IMR-90 (cell line): ENCODE measurements around the gene PSME4. TPM values are rescaled to one million over a fixed set of nuclear protein-coding genes. Genes with fewer than 3 reads are reported as not detected.

ENCODE experiments used
- ATAC-seq: fragments of 200-7000 bp; cut with Tn5 transposase; 2 replicates; pipeline ENCODE4 v1.9.1; 2020; ENCODE audit warnings: low read depth, mild to moderate bottlenecking, moderate library complexity
- BruUV-seq: library from RNA; stranded (reverse); fragments of 400-500 nt; replicated peaks from 2 replicates; lab custom pipeline; 2021; lab: Mats Ljungman, UMichigan
- CTCF ChIA-PET: fragments of 300-600 bp; formaldehyde crosslinking; extraction: SDS; loops from one replicate; lab custom pipeline; 2021; ENCODE audit warnings: antibody characterized with exemption; lab: Yijun Ruan, JAX
- POLR2A ChIA-PET: fragments of 300-600 bp; sonication (Branson Sonifier 250); formaldehyde crosslinking; loops from one replicate; lab custom pipeline; 2022; ENCODE audit warnings: antibody characterized with exemption; ENCODE audit not compliant: unreplicated experiment; lab: Charles Lee
- DNase-seq: peaks from one replicate; pipeline ENCODE4 v3.0.0; 2013
- H2AFZ ChIP-seq: replicated peaks from 2 replicates; pipeline ENCODE3; 2013; ENCODE audit warnings: low read length, mild to moderate bottlenecking; ENCODE audit not compliant: poor library complexity
- H2AK5ac ChIP-seq: 2 replicates; pipeline ENCODE4 v1.6.1; 2013; ENCODE audit warnings: low read depth, low read length, inconsistent platforms
- H2AK9ac ChIP-seq: replicated peaks from 2 replicates; pipeline ENCODE3; 2013; ENCODE audit warnings: mild to moderate bottlenecking, low read depth, low read length, moderate library complexity; ENCODE audit not compliant: poor library complexity
- H2BK120ac ChIP-seq: 2 replicates; pipeline ENCODE4 v1.6.1; 2013; ENCODE audit warnings: low read depth, low read length, inconsistent platforms
- H2BK15ac ChIP-seq: 3 replicates; pipeline ENCODE4 v1.6.1; 2013; ENCODE audit warnings: low read depth, low read length, inconsistent platforms
- H2BK20ac ChIP-seq: 2 replicates; pipeline ENCODE4 v1.6.1; 2013; ENCODE audit warnings: low read depth, mild to moderate bottlenecking, inconsistent platforms, low read length, moderate library complexity
- H2BK5ac ChIP-seq: 2 replicates; pipeline ENCODE4 v1.6.1; 2013; ENCODE audit warnings: mild to moderate bottlenecking, low read depth, low read length, inconsistent platforms; ENCODE audit not compliant: poor library complexity, severe bottlenecking
- H3K14ac ChIP-seq: replicated peaks from 2 replicates; pipeline ENCODE4 v1.6.1; 2013; ENCODE audit warnings: low read depth, low read length, inconsistent platforms
- H3K18ac ChIP-seq: 2 replicates; pipeline ENCODE4 v1.6.1; 2013; ENCODE audit warnings: low read depth, low read length, control low read depth
- H3K23ac ChIP-seq: 2 replicates; pipeline ENCODE4 v1.6.1; 2013; ENCODE audit warnings: low read depth, low read length, inconsistent platforms
- H3K27ac ChIP-seq: 2 replicates; pipeline ENCODE4 v1.5.1; 2013; ENCODE audit warnings: mild to moderate bottlenecking, control low read depth, low read length; ENCODE audit not compliant: insufficient read depth
- H3K27me3 ChIP-seq: 2 replicates; pipeline ENCODE4 v1.6.1; 2013; ENCODE audit warnings: low read length; ENCODE audit not compliant: control insufficient read depth, insufficient read depth
- H3K36me3 ChIP-seq: 2 replicates; pipeline ENCODE4 v1.6.1; 2013; ENCODE audit warnings: low read length, mixed read lengths; ENCODE audit not compliant: control insufficient read depth, insufficient read depth
- H3K4ac ChIP-seq: 2 replicates; pipeline ENCODE4 v1.6.1; 2013; ENCODE audit warnings: low read depth, low read length, inconsistent platforms
- H3K4me1 ChIP-seq: 2 replicates; pipeline ENCODE4 v1.6.1; 2013; ENCODE audit warnings: low read length, mixed read lengths; ENCODE audit not compliant: control insufficient read depth, insufficient read depth
- H3K4me2 ChIP-seq: 2 replicates; pipeline ENCODE4 v1.6.1; 2013; ENCODE audit warnings: low read depth, mild to moderate bottlenecking, control low read depth, low read length, moderate library complexity
- H3K4me3 ChIP-seq: 2 replicates; pipeline ENCODE4 v1.5.1; 2013; ENCODE audit warnings: low read depth, mild to moderate bottlenecking, control low read depth, low read length, moderate library complexity; ENCODE audit not compliant: insufficient read depth
- H3K56ac ChIP-seq: 2 replicates; pipeline ENCODE4 v1.6.1; 2013; ENCODE audit warnings: low read length, inconsistent platforms; ENCODE audit not compliant: insufficient read depth; ENCODE audit errors: extremely low read depth
- H3K79me1 ChIP-seq, 2 experiments: 2 replicates each; pipeline ENCODE4 v1.6.1; 2013; ENCODE audit warnings: low read length in 2 of 2, inconsistent platforms in 1 of 2, low read depth in 1 of 2
- H3K9ac ChIP-seq: 2 replicates; pipeline ENCODE4 v1.6.1; 2013; ENCODE audit warnings: low read depth, low read length, control low read depth
- H3K9me1 ChIP-seq: 2 replicates; pipeline ENCODE4 v1.6.1; 2013; ENCODE audit warnings: low read length, inconsistent platforms; ENCODE audit not compliant: insufficient read depth
- H3K9me3 ChIP-seq: 2 replicates; pipeline ENCODE4 v1.6.1; 2013; ENCODE audit warnings: low read length; ENCODE audit not compliant: control insufficient read depth, insufficient read depth
- H4K20me1 ChIP-seq: 2 replicates; pipeline ENCODE4 v1.6.1; 2013; ENCODE audit warnings: low read length, inconsistent platforms; ENCODE audit not compliant: insufficient read depth
- H4K5ac ChIP-seq: 2 replicates; pipeline ENCODE4 v1.6.1; 2013; ENCODE audit warnings: mild to moderate bottlenecking, low read depth, low read length, control low read depth
- H4K8ac ChIP-seq, 2 experiments: 2 replicates each; pipeline ENCODE4 v1.6.1; 2013; ENCODE audit warnings: low read depth in 2 of 2, low read length in 2 of 2, control low read depth in 1 of 2, inconsistent platforms in 1 of 2
- H4K91ac ChIP-seq: 2 replicates; pipeline ENCODE4 v1.6.1; 2013; ENCODE audit warnings: low read depth, low read length, inconsistent platforms; ENCODE audit not compliant: insufficient read depth
- BHLHE40 ChIP-seq: fragments of 150-350 bp; IDR thresholded peaks from 2 replicates; pipeline ENCODE4 v1.6.1; 2016; ENCODE audit warnings: mild to moderate bottlenecking, low read depth, low read length
- CEBPB ChIP-seq: IDR thresholded peaks from 2 replicates; pipeline ENCODE4 v1.6.1; 2012; ENCODE audit warnings: low read depth, low read length, improper control_type of control experiment
- CHD1 ChIP-seq: IDR thresholded peaks from 2 replicates; pipeline ENCODE4 v1.6.1; 2012; ENCODE audit warnings: low read depth, low read length, improper control_type of control experiment
- FOS ChIP-seq: fragments of 150-350 bp; IDR thresholded peaks from 2 replicates; pipeline ENCODE4 v1.6.1; 2016; ENCODE audit warnings: low read depth, low read length
- MAFK ChIP-seq: IDR thresholded peaks from 2 replicates; pipeline ENCODE4 v1.6.1; 2012; ENCODE audit warnings: low read depth, low read length, improper control_type of control experiment
- MAZ ChIP-seq: IDR thresholded peaks from 2 replicates; pipeline ENCODE4 v1.6.1; 2012; ENCODE audit warnings: low read depth, mild to moderate bottlenecking, low read length, improper control_type of control experiment, moderate library complexity, borderline replicate concordance
- MXI1 ChIP-seq: IDR thresholded peaks from 2 replicates; pipeline ENCODE4 v1.6.1; 2012; ENCODE audit warnings: low read depth, mild to moderate bottlenecking, low read length, moderate library complexity, borderline replicate concordance
- NFE2L2 ChIP-seq: fragments of 150-350 bp; IDR thresholded peaks from 2 replicates; pipeline ENCODE4 v1.6.1; 2016; ENCODE audit warnings: low read depth, mild to moderate bottlenecking, low read length
- POLR2A ChIP-seq: IDR thresholded peaks from 2 replicates; pipeline ENCODE4 v1.6.1; 2012; ENCODE audit warnings: mild to moderate bottlenecking, low read depth, low read length
- RAD21 ChIP-seq: IDR thresholded peaks from 2 replicates; pipeline ENCODE4 v1.6.1; 2012; ENCODE audit warnings: low read length, improper control_type of control experiment
- RCOR1 ChIP-seq: IDR thresholded peaks from 2 replicates; pipeline ENCODE4 v1.6.1; 2012; ENCODE audit warnings: mild to moderate bottlenecking, low read length, improper control_type of control experiment; ENCODE audit not compliant: insufficient replicate concordance
- RFX5 ChIP-seq: IDR thresholded peaks from 2 replicates; pipeline ENCODE4 v1.8.0; 2012; ENCODE audit warnings: low read depth, mild to moderate bottlenecking, low read length, moderate library complexity
- SMC3 ChIP-seq: fragments of 150-350 bp; IDR thresholded peaks from 2 replicates; pipeline ENCODE4 v1.6.1; 2016; ENCODE audit warnings: low read depth, mild to moderate bottlenecking, antibody characterized with exemption, low read length, moderate library complexity
- WGBS, 2 experiments: methylation state at CpG; one replicate each; pipeline versions ENCODE4 v1.1.5 to v1.1.7; 2013; ENCODE audit warnings: missing lambda C conversion rate in 2 of 2; ENCODE audit not compliant: insufficient read length in 1 of 2; ENCODE audit errors: extremely low coverage in 2 of 2; 5-methylcytosine and 5-hydroxymethylcytosine counted together
- dilution Hi-C: fragments of 300-500 bp; cut with HindIII; formaldehyde crosslinking; loops from one replicate; pipeline ENCODE4 v1.14.3; 2018; ENCODE audit warnings: low sequenced_read_pairs; ENCODE audit not compliant: unreplicated experiment
- in situ Hi-C: fragments of 300-500 bp; cut with MboI; formaldehyde crosslinking; loops from 3 replicates; pipeline ENCODE4 v1.14.3; 2019; ENCODE audit warnings: low sequenced_read_pairs, inconsistent platforms, mixed read lengths
- intact Hi-C: fragments of 100-400 bp; cut with micrococcal nuclease; formaldehyde crosslinking; loops from 2 replicates; pipeline ENCODE4 v1.10.0; 2022
- polyA plus RNA-seq, 3 experiments: library from polyadenylated mRNA; depleted of rRNA; stranded (reverse); fragments of >200 nt; gene quantifications; 2 replicates each; pipeline ENCODE4 v1.2.3, GENCODE V29; 2012; ENCODE audit warnings: low replicate concordance in 1 of 3
- total RNA-seq: library from RNA; depleted of rRNA; stranded (reverse); fragments of >200 nt; gene quantifications from 2 replicates; pipeline ENCODE4 v1.2.3, GENCODE V29; 2012
- TF ChIP-seq, protein P1 (sequence below): fragments of 150-350 bp; IDR thresholded peaks from 2 replicates; pipeline ENCODE4 v1.6.1; 2017; ENCODE audit warnings: mild to moderate bottlenecking, antibody characterized with exemption, low read length, low read depth
- TF ChIP-seq, protein P2 (sequence below): fragments of 150-350 bp; IDR thresholded peaks from 2 replicates; pipeline ENCODE4 v1.6.1; 2016; ENCODE audit warnings: low read depth, mild to moderate bottlenecking, low read length, moderate library complexity, borderline replicate concordance
- TF ChIP-seq, protein P3 (sequence below): conservative IDR thresholded peaks from 2 replicates; pipeline ENCODE4 v1.5.1; 2012; ENCODE audit warnings: mild to moderate bottlenecking, low read depth, low read length, improper control_type of control experiment

PSME4 gene
- total and polyA plus RNA-seq, 2 of the 4 experiments (the other 2 are of a cell fraction), result 28.2 to 61.3 TPM

DNA sequence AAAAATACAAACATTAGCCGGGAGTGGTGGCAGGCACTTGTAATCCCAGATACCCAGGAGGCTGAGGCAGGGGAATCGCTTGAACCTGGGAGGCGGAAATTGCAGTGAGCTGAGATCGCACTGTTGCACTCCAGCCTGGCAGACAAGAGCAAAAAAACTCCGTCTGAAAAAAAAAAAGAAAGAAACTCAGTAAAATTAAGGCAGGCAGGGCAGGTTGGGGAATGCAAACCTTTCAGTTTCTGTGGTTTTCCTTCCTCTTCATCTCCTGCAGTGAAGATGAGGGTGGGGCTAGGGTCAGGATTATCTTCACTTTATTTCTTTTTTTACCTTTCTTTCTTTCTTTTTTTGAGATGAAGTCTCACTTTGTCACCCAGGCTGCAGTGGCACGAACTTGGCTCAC, 43.2 kb upstream of the PSME4 start:
- no peak overlapping the region for H3K56ac ChIP-seq

More for the DNA sequence above, 43.2 kb upstream of the PSME4 start:
- in situ Hi-C loops (no loop called here), intact Hi-C loops (no loop called here), dilution Hi-C loops (no loop called here)
- no peaks in the 10 kb centered on the region; the same call in 1 of the 2 replicates for H3K9me1 ChIP-seq
- H3K4ac ChIP-seq, result no peak overlapping the region
- WGBS, 2 experiments, result 50% methylated on average over 2 of the region's 6 CpGs; no CpG with 5 or more reads in 1 of the 2 experiments
- BruUV-seq, result no TSS peak
- H3K9ac ChIP-seq, result no peak overlapping the region
- no peaks in the 10 kb centered on the region for H4K20me1 ChIP-seq
- H3K23ac ChIP-seq, result no peak overlapping the region
- H3K14ac ChIP-seq, result no peak overlapping the region
- no peak overlapping the region for H2AK5ac ChIP-seq
- H3K27ac ChIP-seq, result no peak overlapping the region
- no peak overlapping the region for H2BK15ac ChIP-seq
- H4K5ac ChIP-seq, result no peak overlapping the region
- no peak overlapping the region for H4K8ac ChIP-seq
- no peak overlapping the region for H2AK9ac ChIP-seq
- no peak overlapping the region for H3K4me2 ChIP-seq
- no peak overlapping the region for H2BK120ac ChIP-seq
- no peak overlapping the region for H3K4me3 ChIP-seq
- TF ChIP-seq CEBPB (no peak), BHLHE40 (no peak), MAFK (no peak), CHD1 (no peak), RFX5 (no peak), FOS (no peak), RCOR1 (no peak), POLR2A (no peak), NFE2L2 (no peak), SMC3 (no peak), MXI1 (no peak), MAZ (no peak), RAD21 (no peak)
- TF ChIP-seq, protein P1, sequence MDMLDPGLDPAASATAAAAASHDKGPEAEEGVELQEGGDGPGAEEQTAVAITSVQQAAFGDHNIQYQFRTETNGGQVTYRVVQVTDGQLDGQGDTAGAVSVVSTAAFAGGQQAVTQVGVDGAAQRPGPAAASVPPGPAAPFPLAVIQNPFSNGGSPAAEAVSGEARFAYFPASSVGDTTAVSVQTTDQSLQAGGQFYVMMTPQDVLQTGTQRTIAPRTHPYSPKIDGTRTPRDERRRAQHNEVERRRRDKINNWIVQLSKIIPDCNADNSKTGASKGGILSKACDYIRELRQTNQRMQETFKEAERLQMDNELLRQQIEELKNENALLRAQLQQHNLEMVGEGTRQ, result no peak
- TF ChIP-seq, protein P2, sequence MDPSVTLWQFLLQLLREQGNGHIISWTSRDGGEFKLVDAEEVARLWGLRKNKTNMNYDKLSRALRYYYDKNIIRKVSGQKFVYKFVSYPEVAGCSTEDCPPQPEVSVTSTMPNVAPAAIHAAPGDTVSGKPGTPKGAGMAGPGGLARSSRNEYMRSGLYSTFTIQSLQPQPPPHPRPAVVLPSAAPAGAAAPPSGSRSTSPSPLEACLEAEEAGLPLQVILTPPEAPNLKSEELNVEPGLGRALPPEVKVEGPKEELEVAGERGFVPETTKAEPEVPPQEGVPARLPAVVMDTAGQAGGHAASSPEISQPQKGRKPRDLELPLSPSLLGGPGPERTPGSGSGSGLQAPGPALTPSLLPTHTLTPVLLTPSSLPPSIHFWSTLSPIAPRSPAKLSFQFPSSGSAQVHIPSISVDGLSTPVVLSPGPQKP, result no peak
- TF ChIP-seq, protein P3, sequence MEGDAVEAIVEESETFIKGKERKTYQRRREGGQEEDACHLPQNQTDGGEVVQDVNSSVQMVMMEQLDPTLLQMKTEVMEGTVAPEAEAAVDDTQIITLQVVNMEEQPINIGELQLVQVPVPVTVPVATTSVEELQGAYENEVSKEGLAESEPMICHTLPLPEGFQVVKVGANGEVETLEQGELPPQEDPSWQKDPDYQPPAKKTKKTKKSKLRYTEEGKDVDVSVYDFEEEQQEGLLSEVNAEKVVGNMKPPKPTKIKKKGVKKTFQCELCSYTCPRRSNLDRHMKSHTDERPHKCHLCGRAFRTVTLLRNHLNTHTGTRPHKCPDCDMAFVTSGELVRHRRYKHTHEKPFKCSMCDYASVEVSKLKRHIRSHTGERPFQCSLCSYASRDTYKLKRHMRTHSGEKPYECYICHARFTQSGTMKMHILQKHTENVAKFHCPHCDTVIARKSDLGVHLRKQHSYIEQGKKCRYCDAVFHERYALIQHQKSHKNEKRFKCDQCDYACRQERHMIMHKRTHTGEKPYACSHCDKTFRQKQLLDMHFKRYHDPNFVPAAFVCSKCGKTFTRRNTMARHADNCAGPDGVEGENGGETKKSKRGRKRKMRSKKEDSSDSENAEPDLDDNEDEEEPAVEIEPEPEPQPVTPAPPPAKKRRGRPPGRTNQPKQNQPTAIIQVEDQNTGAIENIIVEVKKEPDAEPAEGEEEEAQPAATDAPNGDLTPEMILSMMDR, result no peak
- H3K18ac ChIP-seq, result no peak overlapping the region
- DNase-seq (no peak), ATAC-seq (no peak)
- POLR2A ChIA-PET, result no interaction called here
- H2BK5ac ChIP-seq, result no peak overlapping the region
- H3K79me1 ChIP-seq, result no peaks in the 10 kb centered on the region
- H3K9me3 ChIP-seq, result no peaks in the 10 kb centered on the region
- CTCF ChIA-PET, result no interaction called here
- H2AFZ ChIP-seq, result no peak overlapping the region
- no peak overlapping the region for H4K91ac ChIP-seq
- H3K27me3 ChIP-seq, result no peaks in the 10 kb centered on the region
- no peak overlapping the region for H2BK20ac ChIP-seq
- peaks cover 4% of the 10 kb centered on the region; the same call in 1 of the 2 replicates for H3K4me1 ChIP-seq
- no peaks in the 10 kb centered on the region for H3K36me3 ChIP-seq
